B cell (primary cell): ENCODE data around the gene EPM2A. TPM values are rescaled to one million over a fixed set of nuclear protein-coding genes. Genes with fewer than 3 reads are reported as not detected.

Experiments
- ATAC-seq: fragments of 200-7000 bp; cut with Tn5 transposase; one replicate; pipeline ENCODE4 v1.10.0; 2021; ENCODE audit warnings: low read depth, mild to moderate bottlenecking, moderate number of reproducible peaks, moderate library complexity
- CTCF ChIA-PET: fragments of 350-600 bp; sonication (Branson Sonifier 250); formaldehyde crosslinking; loops from one replicate; lab custom pipeline; 2021; ENCODE audit warnings: antibody characterized with exemption, inconsistent platforms; lab: Charles Lee
- POLR2A ChIA-PET: fragments of 350-600 bp; sonication (Branson Sonifier 250); formaldehyde crosslinking; loops from one replicate; lab custom pipeline; 2021; ENCODE audit warnings: antibody characterized with exemption; lab: Charles Lee
- DNase-seq: peaks from one replicate; pipeline ENCODE4 v3.0.0; 2013
- H2AFZ ChIP-seq: 2 replicates; pipeline ENCODE4 v1.6.1; 2012; ENCODE audit warnings: mild to moderate bottlenecking, low read depth, low read length; ENCODE audit not compliant: insufficient read depth, poor library complexity, severe bottlenecking
- H3K27ac ChIP-seq, 2 donors: 1 replicate in 1 of 2; 2 replicates in 1 of 2; pipeline ENCODE4 v1.5.1; 2012 to 2013; ENCODE audit warnings: low read length in 2 of 2, mild to moderate bottlenecking in 2 of 2, moderate library complexity in 1 of 2
- H3K27me3 ChIP-seq, 4 experiments: fragments of 200-600 bp in 1 of 4; sonication (generic) in 1 of 4; replicated peaks in 1 of 4; 1 replicate in 2 of 4; 2 replicates in 2 of 4; pipeline versions ENCODE4 v1.6.1 to v1.7.0; 2013 to 2016; ENCODE audit warnings: low read length in 3 of 4, mild to moderate bottlenecking in 2 of 4, mixed read lengths in 1 of 4, moderate library complexity in 1 of 4; ENCODE audit not compliant: insufficient read depth in 4 of 4, control insufficient read depth in 3 of 4; ENCODE audit errors: control extremely low read depth in 1 of 4
- H3K36me3 ChIP-seq, 2 experiments: replicated peaks in 1 of 2; 1 replicate in 1 of 2; 2 replicates in 1 of 2; pipeline versions ENCODE4 v1.6.1 to v1.7.1; 2013; ENCODE audit warnings: low read length in 1 of 2; ENCODE audit not compliant: insufficient read depth in 2 of 2, control insufficient read depth in 1 of 2; ENCODE audit errors: control extremely low read depth in 1 of 2, extremely low read depth in 1 of 2
- H3K4me1 ChIP-seq, 2 donors: fragments of 200-600 bp in 1 of 2; sonication (generic) in 1 of 2; 1 replicate in 1 of 2; 2 replicates in 1 of 2; pipeline versions ENCODE4 v1.5.1 to v1.6.1; 2013 to 2017; ENCODE audit warnings: low read length in 2 of 2; ENCODE audit not compliant: control insufficient read depth in 2 of 2, insufficient read depth in 2 of 2
- H3K4me2 ChIP-seq: replicated peaks from 2 replicates; pipeline ENCODE3; 2012; ENCODE audit warnings: mild to moderate bottlenecking, low read depth, low read length; ENCODE audit not compliant: poor library complexity, severe bottlenecking
- H3K4me3 ChIP-seq, 5 experiments: fragments of 200-600 bp in 1 of 5; sonication (generic) in 1 of 5; 1 replicate in 3 of 5; 2 replicates in 2 of 5; pipeline versions ENCODE4 v1.5.1 to v1.7.0; 2011 to 2016; ENCODE audit warnings: low read length in 4 of 5, mild to moderate bottlenecking in 4 of 5, low read depth in 2 of 5, control low read depth in 1 of 5, moderate library complexity in 1 of 5; ENCODE audit not compliant: insufficient read depth in 1 of 5; ENCODE audit errors: control extremely low read depth in 1 of 5, extremely low read depth in 1 of 5
- H3K79me2 ChIP-seq: fragments of 200-600 bp; sonication (generic); one replicate; pipeline ENCODE4 v1.6.0; 2016; ENCODE audit warnings: low read length; ENCODE audit not compliant: control insufficient read depth, insufficient read depth
- H3K9ac ChIP-seq: fragments of 200-600 bp; sonication (generic); 2 replicates; pipeline ENCODE4 v1.6.1; 2017; ENCODE audit warnings: mild to moderate bottlenecking, low read length, moderate library complexity
- H3K9me3 ChIP-seq, 3 donors: one replicate each; pipeline versions ENCODE4 v1.6.1 to v1.7.1; 2013; ENCODE audit warnings: low read length in 2 of 3; ENCODE audit not compliant: control insufficient read depth in 2 of 3, insufficient read depth in 1 of 3; ENCODE audit errors: control extremely low read depth in 1 of 3
- H4K20me1 ChIP-seq: 2 replicates; pipeline ENCODE4 v1.6.0; 2012; ENCODE audit warnings: mild to moderate bottlenecking, low read length; ENCODE audit not compliant: insufficient read depth, control insufficient read depth, poor library complexity, severe bottlenecking
- H3K27ac Mint-ChIP-seq: one replicate; pipeline ENCODE4 v1.8.0; 2021; ENCODE audit warnings: mixed read lengths
- H3K27me3 Mint-ChIP-seq: one replicate; pipeline ENCODE4 v1.8.0; 2021; ENCODE audit warnings: mixed read lengths
- H3K4me1 Mint-ChIP-seq: one replicate; pipeline ENCODE4 v1.8.0; 2021; ENCODE audit warnings: mixed read lengths
- H3K4me3 Mint-ChIP-seq: one replicate; pipeline ENCODE4 v1.8.0; 2021; ENCODE audit warnings: mixed read lengths
- H3K9me3 Mint-ChIP-seq: one replicate; pipeline ENCODE4 v1.8.0; 2022; ENCODE audit warnings: mixed read lengths; ENCODE audit not compliant: insufficient read depth
- EZH2 ChIP-seq: IDR thresholded peaks from 2 replicates; pipeline ENCODE4 v1.6.1; 2012; ENCODE audit warnings: borderline replicate concordance, low read depth, mild to moderate bottlenecking, moderate library complexity, low read length; ENCODE audit not compliant: insufficient read depth, poor library complexity, severe bottlenecking
- WGBS: methylation state at CpG from one replicate; pipeline ENCODE4 v1.1.5; 2013; ENCODE audit warnings: missing lambda C conversion rate; ENCODE audit not compliant: insufficient coverage; 5-methylcytosine and 5-hydroxymethylcytosine counted together
- intact Hi-C: fragments of 100-400 bp; cut with micrococcal nuclease; formaldehyde crosslinking; loops from one replicate; pipeline ENCODE4 v1.10.0; 2022
- polyA plus RNA-seq: library from polyadenylated mRNA; depleted of rRNA; stranded (reverse); fragments of >200 nt; gene quantifications from 2 replicates; pipeline ENCODE4 v1.2.3, GENCODE V29; 2012
- total RNA-seq, 2 donors: library from RNA; stranded (reverse); fragments of 120-200 nt in 1 of 2; gene quantifications; 1 replicate in 1 of 2; 2 replicates in 1 of 2; pipeline versions ENCODE4 v1.2.3 to v1.2.4, GENCODE V29; 2013 to 2022
- TF ChIP-seq, protein P1 (sequence below): fragments of 200-600 bp; IDR thresholded peaks from one replicate; pipeline ENCODE4 v1.8.0; 2022; ENCODE audit warnings: antibody characterized with exemption, mild to moderate bottlenecking

EPM2A gene
- total and polyA plus RNA-seq, 2 donors (not counting 1 experiment from before 2014, with no cell fraction given): 6.2 to 17.0 TPM

DNA sequence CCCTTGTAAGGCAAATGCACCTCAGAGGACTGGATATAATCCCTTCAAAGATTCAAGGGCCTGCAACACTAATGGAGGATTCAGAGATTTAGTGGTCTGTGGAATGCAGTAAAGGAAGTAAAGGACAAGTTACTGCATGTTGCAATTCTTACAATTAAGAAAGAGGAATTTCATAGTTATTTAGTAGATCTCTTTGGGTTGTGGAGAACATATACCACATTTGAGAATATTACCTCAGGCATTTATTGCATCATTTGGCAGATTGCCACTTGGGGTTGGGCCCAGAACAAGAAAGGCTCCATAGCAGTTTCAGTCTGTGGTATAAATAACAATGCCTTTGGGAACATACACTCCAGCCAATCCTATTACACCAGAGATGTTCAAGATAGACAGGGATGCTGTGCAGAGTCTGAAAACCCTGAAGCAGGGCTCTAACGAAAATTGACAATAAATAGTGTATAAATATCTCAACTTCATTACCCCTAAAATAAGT, 20.9 kb upstream of the EPM2A start:
- no peak overlapping the region for H3K4me3 Mint-ChIP-seq
- TF ChIP-seq EZH2: no peak
- TF ChIP-seq, protein P1, sequence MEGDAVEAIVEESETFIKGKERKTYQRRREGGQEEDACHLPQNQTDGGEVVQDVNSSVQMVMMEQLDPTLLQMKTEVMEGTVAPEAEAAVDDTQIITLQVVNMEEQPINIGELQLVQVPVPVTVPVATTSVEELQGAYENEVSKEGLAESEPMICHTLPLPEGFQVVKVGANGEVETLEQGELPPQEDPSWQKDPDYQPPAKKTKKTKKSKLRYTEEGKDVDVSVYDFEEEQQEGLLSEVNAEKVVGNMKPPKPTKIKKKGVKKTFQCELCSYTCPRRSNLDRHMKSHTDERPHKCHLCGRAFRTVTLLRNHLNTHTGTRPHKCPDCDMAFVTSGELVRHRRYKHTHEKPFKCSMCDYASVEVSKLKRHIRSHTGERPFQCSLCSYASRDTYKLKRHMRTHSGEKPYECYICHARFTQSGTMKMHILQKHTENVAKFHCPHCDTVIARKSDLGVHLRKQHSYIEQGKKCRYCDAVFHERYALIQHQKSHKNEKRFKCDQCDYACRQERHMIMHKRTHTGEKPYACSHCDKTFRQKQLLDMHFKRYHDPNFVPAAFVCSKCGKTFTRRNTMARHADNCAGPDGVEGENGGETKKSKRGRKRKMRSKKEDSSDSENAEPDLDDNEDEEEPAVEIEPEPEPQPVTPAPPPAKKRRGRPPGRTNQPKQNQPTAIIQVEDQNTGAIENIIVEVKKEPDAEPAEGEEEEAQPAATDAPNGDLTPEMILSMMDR: no peak
- no peaks in the 10 kb centered on the region for H3K9me3 ChIP-seq
- no peaks in the 10 kb centered on the region for H3K27me3 ChIP-seq
- no peaks in the 10 kb centered on the region for H3K9me3 Mint-ChIP-seq
- no peak overlapping the region for H3K4me2 ChIP-seq
- intact Hi-C loops: no loop called here
- H3K4me3 ChIP-seq: no peak overlapping the region
- DNase-seq: no peak
- H3K79me2 ChIP-seq: no peaks in the 10 kb centered on the region
- no peak overlapping the region for H3K27ac Mint-ChIP-seq
- no peak overlapping the region for H3K9ac ChIP-seq
- H3K36me3 ChIP-seq: no peaks in the 10 kb centered on the region
- ATAC-seq: no peak
- H3K27me3 Mint-ChIP-seq: no peaks in the 10 kb centered on the region
- CTCF ChIA-PET: no interaction called here
- no peaks in the 10 kb centered on the region for H3K4me1 ChIP-seq
- H2AFZ ChIP-seq: no peak overlapping the region
- POLR2A ChIA-PET: no interaction called here
- H4K20me1 ChIP-seq: no peaks in the 10 kb centered on the region
- H3K4me1 Mint-ChIP-seq: no peaks in the 10 kb centered on the region
- WGBS: no CpG with 5 or more reads among the region's 1 CpG
- H3K27ac ChIP-seq: no peak overlapping the region

- Histone ChIP-seq H3K79me2 (no peaks in the 10 kb centered on the region), H3K9me3 (no peaks in the 10 kb centered on the region), H4K20me1 (no peaks in the 10 kb centered on the region), H3K4me2 (no peak overlapping the region), H3K4me3 (no peak overlapping the region), H2AFZ (no peak overlapping the region), H3K9ac (no peak overlapping the region), H3K27me3 (no peaks in the 10 kb centered on the region), H3K36me3 (no peaks in the 10 kb centered on the region), H3K27ac (no peak overlapping the region), H3K4me1 (no peaks in the 10 kb centered on the region)
- no peak overlapping the region for H3K4me3 Mint-ChIP-seq
- no peak for ATAC-seq
- CTCF ChIA-PET: no interaction called here
- intact Hi-C loops: no loop called here
- TF ChIP-seq, protein P1: no peak
- TF ChIP-seq EZH2: no peak
- DNase-seq: no peak
- no peaks in the 10 kb centered on the region for H3K4me1 Mint-ChIP-seq
- POLR2A ChIA-PET: no interaction called here
- H3K27ac Mint-ChIP-seq: no peak overlapping the region
- H3K9me3 Mint-ChIP-seq: no peaks in the 10 kb centered on the region
- no peaks in the 10 kb centered on the region for H3K27me3 Mint-ChIP-seq
Observed at GRCh38 chr6:145755682-145756081, 20.4 kb upstream of the EPM2A start.
